Neural cell (in vitro differentiated cells): ENCODE measurements around the gene BANP.

Source experiments
- CTCF ChIP-seq: fragments of 450-650 bp; IDR thresholded peaks from 2 replicates; pipeline ENCODE4 v1.5.1; 2014; ENCODE audit warnings: antibody characterized with exemption, mild to moderate bottlenecking, moderate library complexity; ENCODE audit not compliant: poor library complexity, severe bottlenecking
- EZH2 ChIP-seq: fragments of 200-600, 300-800 bp; shearing (Covaris generic), sonication (generic); IDR thresholded peaks from 2 replicates; pipeline ENCODE4 v1.6.1; 2014; ENCODE audit warnings: antibody characterized with exemption, low read length, borderline replicate concordance, mild to moderate bottlenecking; ENCODE audit not compliant: insufficient read depth, poor library complexity, severe bottlenecking
- MXI1 ChIP-seq: fragments of 450-650 bp; conservative IDR thresholded peaks from 2 replicates; pipeline ENCODE4 v1.6.1; 2014; ENCODE audit warnings: antibody characterized with exemption, mild to moderate bottlenecking; ENCODE audit not compliant: poor library complexity, severe bottlenecking
- POLR2AphosphoS5 ChIP-seq: IDR thresholded peaks from 2 replicates; pipeline ENCODE4 v1.6.1; 2012
- SMC3 ChIP-seq: fragments of 450-650 bp; conservative IDR thresholded peaks from 2 replicates; pipeline ENCODE4 v1.6.1; 2014; ENCODE audit warnings: antibody characterized with exemption, mild to moderate bottlenecking, moderate library complexity; ENCODE audit not compliant: poor library complexity
- TAF1 ChIP-seq: IDR thresholded peaks from 2 replicates; pipeline ENCODE4 v1.6.1; 2012; ENCODE audit warnings: low read depth

DNA sequence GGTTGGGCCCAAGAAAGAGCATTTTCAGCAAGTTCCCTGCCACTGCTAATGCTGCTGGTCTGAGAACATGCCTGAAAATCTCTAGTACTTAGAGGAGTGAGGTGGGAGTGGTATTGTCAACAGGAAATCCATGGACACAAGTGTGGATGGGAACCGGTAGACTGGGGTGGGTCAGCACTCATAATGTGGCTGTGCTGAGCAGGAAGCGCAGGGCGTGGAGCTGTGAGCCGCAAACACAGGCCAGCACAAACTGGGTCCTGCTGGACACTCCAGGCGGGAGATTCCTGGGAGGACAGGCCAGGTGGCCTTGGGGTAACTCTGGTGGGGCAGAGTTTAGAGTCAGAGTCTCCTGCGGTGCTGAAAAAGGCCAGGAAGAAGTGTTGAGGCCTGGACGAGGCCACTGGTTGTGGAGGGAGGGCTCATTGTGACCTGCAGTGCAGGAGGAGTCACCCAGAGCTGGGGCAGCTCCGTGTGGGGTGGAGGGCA, 62.6 kb downstream of the BANP start:
- no peak for TF ChIP-seq TAF1
- TF ChIP-seq CTCF, result no peak
- TF ChIP-seq EZH2, result no peak
- no peak for TF ChIP-seq SMC3
- no peak for TF ChIP-seq POLR2AphosphoS5
- TF ChIP-seq MXI1, result no peak
